MM.1S (cell line): Measurements from ENCODE around the gene ZFAND2A.

ENCODE experiments used
- CTCF ChIP-seq: fragments of 300-600 bp; sonication (generic); IDR thresholded peaks from 2 replicates; pipeline ENCODE4 v1.5.1; 2016; ENCODE audit warnings: antibody characterized with exemption, low read length, mixed read lengths
- EZH2 ChIP-seq: fragments of 300-600 bp; sonication (generic); optimal IDR thresholded peaks from 2 replicates; pipeline ENCODE3; 2017; ENCODE audit warnings: low read depth, mild to moderate bottlenecking, antibody characterized with exemption, low read length, mixed read lengths
- EZH2phosphoT487 ChIP-seq: fragments of 300-600 bp; sonication (generic); IDR thresholded peaks from 2 replicates; pipeline ENCODE4 v1.6.1; 2018; ENCODE audit warnings: antibody characterized with exemption, low read length

DNA sequence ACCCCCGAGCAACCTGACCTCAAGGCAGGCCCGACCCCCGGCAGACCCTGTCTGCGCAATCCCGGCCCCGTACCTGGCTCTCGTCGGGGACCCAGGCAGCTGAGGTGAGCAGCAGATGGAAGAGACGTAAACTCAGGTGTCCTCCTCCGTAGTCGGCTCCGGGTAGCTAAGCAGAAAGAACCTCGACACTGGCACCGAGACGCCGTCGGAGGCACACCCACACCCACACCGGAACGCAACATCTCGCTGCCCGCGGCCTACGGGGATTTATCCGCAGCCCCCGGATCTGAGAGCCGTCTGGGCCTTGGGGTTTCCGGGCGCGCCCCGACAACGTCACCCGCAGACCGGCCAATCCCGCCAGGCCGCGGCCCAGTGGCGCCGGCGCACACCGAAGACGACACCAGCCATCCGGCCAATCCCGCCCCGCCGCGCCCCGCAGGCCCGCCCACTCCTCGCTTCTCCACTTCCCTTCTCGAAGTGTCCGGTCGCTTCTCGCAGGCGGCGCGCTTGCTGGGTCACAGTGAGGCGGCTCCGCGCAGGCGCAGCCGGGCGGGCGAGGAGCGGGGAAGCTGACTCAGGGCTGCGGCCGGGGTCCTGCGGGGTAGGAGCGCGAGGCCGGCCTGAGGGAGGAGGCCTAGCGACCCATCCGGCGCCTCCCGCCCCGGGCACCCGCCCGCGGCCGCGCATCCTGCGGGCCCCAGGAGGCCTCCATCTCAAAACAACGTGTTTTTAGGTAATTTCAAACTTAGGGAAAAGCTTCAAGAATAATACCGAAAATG, at the start of gene ZFAND2A:
- TF ChIP-seq CTCF: no peak
- TF ChIP-seq EZH2phosphoT487: no peak
- TF ChIP-seq EZH2: no peak
